Kidney (tissue), 14 donors: ENCODE measurements around the gene KCNT1. TPM values are rescaled to one million over a fixed set of nuclear protein-coding genes. Genes with fewer than 3 reads are reported as not detected.

Experiments used
- DNase-seq, 5 donors: peaks; one replicate each; pipeline ENCODE4 v3.0.0-alpha.2; 2013 to 2020
- FAIRE-seq: peaks from 2 replicates; lab custom pipeline; 2012; peaks lifted over from hg19 to GRCh38; lab: Jason Lieb, UNC
- H3K27ac ChIP-seq, 2 donors: one replicate each; pipeline ENCODE4 v1.7.0; 2013; ENCODE audit warnings: low read depth in 2 of 2, low read length in 2 of 2, inconsistent platforms in 1 of 2
- H3K27me3 ChIP-seq: one replicate; pipeline ENCODE4 v1.7.1; 2013; ENCODE audit warnings: low read length, inconsistent platforms; ENCODE audit not compliant: control insufficient read depth, insufficient read depth
- H3K36me3 ChIP-seq, 3 donors: one replicate each; pipeline versions ENCODE4 v1.7.0 to v1.7.1; 2013; ENCODE audit warnings: low read length in 3 of 3, control low read depth in 1 of 3, inconsistent platforms in 1 of 3; ENCODE audit not compliant: insufficient read depth in 3 of 3, control insufficient read depth in 2 of 3
- H3K4me1 ChIP-seq, 3 donors: one replicate each; pipeline versions ENCODE4 v1.7.0 to v1.7.1; 2013; ENCODE audit warnings: low read length in 3 of 3, inconsistent platforms in 1 of 3, low read depth in 1 of 3; ENCODE audit not compliant: control insufficient read depth in 2 of 3, insufficient read depth in 2 of 3
- H3K4me3 ChIP-seq, 3 donors: one replicate each; pipeline versions ENCODE4 v1.7.0 to v1.8.1; 2013; ENCODE audit warnings: low read length in 3 of 3, control low read depth in 1 of 3, inconsistent platforms in 1 of 3
- H3K9ac ChIP-seq, 3 donors: one replicate each; pipeline versions ENCODE4 v1.7.0 to v1.7.1; 2013; ENCODE audit warnings: low read length in 3 of 3, control low read depth in 1 of 3, inconsistent platforms in 1 of 3
- H3K9me3 ChIP-seq, 3 donors: one replicate each; pipeline versions ENCODE4 v1.7.0 to v1.7.1; 2013; ENCODE audit warnings: low read length in 3 of 3, control low read depth in 1 of 3, inconsistent platforms in 1 of 3; ENCODE audit not compliant: control insufficient read depth in 2 of 3, insufficient read depth in 1 of 3
- intact Hi-C: fragments of 100-400 bp; cut with DNase I; formaldehyde crosslinking; loops from one replicate; pipeline ENCODE4 v1.11.1; 2022
- polyA plus RNA-seq: library from polyadenylated mRNA; stranded (reverse); fragments of 350-450 nt; fragmentation: Illumina TruSeq; extraction: RNeasy Lipid Tissue Mini Kit (QIAGEN cat#74804); gene quantifications from one replicate; pipeline ENCODE4 v1.2.3, GENCODE V29; 2014; ENCODE audit warnings: low read depth, low replicate concordance; ENCODE audit not compliant: insufficient read depth
- total RNA-seq: library from RNA; stranded (reverse); fragmentation: NEBNext Ultra II Directional; extraction: Animal tissue kit (Norgen Biotek cat#: 25700); gene quantifications from one replicate; pipeline ENCODE4 v1.2.1, GENCODE V29; 2021
- TF ChIP-seq, protein P1 (sequence below): IDR thresholded peaks from 3 replicates; pipeline ENCODE4 v1.5.1; 2012; ENCODE audit warnings: mild to moderate bottlenecking, moderate library complexity, borderline replicate concordance; ENCODE audit not compliant: insufficient read depth; ENCODE audit errors: extremely low read depth
- donor health status: control.
- donor health status: control.
- donor health status: control.
- donor health status: control.
- donor health status: control.
- donor health status: DM: yes; HTN: yes; CAD: no.
- donor health status: Normal renal cell carcinoma (clear cell type).

The KCNT1 gene
- total and polyA plus RNA-seq, 2 donors from 2014 or later: 0.15 TPM; not detected in 1

DNA sequence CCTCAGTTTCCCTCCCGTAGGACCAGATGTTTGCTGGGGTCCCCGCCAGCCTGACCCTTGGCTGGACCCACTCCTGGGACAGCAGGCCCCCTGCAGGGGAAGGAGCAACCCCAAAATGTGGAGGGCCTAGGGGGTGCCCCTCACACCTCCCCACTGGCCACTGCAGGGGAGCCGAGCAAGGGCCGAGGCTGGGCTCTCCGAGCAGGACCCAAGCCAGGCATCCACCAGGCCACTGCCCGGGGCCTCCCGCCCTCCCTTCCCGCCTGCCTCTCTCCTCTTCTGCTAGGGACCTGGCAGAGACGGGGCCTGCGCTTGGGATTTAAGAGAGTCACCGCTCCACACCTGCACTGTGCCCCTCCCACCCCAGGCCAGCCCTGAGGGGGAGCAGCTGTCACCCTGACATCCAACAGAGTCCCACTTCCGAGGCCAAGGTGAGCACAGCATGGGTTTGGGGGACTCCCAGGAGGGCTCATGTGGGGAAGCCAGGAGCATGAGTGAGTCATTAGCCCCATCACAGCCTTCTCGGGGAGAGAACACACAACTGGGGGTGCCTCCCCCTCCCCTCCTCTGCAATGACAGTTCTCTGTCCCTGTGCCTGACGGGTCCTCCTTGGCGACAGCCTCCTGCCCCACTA is 18.5 kb upstream of the KCNT1 start:
- no peaks in the 10 kb centered on the region for H3K36me3 ChIP-seq
- DNase-seq: no peak
- H3K27me3 ChIP-seq: no peaks in the 10 kb centered on the region
- H3K27ac ChIP-seq: no peak overlapping the region
- no peaks in the 10 kb centered on the region for H3K9me3 ChIP-seq
- TF ChIP-seq, protein P1, sequence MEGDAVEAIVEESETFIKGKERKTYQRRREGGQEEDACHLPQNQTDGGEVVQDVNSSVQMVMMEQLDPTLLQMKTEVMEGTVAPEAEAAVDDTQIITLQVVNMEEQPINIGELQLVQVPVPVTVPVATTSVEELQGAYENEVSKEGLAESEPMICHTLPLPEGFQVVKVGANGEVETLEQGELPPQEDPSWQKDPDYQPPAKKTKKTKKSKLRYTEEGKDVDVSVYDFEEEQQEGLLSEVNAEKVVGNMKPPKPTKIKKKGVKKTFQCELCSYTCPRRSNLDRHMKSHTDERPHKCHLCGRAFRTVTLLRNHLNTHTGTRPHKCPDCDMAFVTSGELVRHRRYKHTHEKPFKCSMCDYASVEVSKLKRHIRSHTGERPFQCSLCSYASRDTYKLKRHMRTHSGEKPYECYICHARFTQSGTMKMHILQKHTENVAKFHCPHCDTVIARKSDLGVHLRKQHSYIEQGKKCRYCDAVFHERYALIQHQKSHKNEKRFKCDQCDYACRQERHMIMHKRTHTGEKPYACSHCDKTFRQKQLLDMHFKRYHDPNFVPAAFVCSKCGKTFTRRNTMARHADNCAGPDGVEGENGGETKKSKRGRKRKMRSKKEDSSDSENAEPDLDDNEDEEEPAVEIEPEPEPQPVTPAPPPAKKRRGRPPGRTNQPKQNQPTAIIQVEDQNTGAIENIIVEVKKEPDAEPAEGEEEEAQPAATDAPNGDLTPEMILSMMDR: no peak
- no peak overlapping the region for H3K4me3 ChIP-seq
- no peak for FAIRE-seq
- H3K4me1 ChIP-seq: no peaks in the 10 kb centered on the region
- no peak overlapping the region for H3K9ac ChIP-seq
- intact Hi-C loops: no loop called here

DNA sequence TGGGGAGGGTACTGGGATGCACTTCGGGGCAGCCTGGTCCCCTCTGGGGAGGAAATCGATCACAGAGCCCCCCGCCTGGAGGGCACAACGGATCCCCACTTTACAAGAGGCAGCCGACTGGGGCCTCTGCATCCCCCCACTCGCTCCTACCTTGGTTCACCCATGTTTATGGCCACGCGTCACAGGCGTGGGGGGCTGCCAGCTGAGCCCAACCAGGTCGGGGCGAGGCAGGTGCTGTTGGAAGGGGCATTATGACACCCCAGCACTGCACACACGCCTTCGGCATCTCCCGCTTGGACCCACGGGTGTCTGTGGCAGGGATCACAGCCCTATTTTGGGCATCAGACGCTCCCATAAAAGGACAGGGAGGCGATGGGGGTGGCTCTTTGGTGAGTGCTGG is 17.3 kb upstream of the KCNT1 start:
- Histone ChIP-seq H3K4me3 (no peak overlapping the region), H3K9me3 (no peaks in the 10 kb centered on the region), H3K4me1 (no peaks in the 10 kb centered on the region), H3K36me3 (no peaks in the 10 kb centered on the region), H3K27me3 (no peaks in the 10 kb centered on the region), H3K9ac (no peak overlapping the region), H3K27ac (no peak overlapping the region)
- FAIRE-seq (no peak), DNase-seq (no peak)
- intact Hi-C loops: no loop called here
- TF ChIP-seq, protein P1: no peak

DNA sequence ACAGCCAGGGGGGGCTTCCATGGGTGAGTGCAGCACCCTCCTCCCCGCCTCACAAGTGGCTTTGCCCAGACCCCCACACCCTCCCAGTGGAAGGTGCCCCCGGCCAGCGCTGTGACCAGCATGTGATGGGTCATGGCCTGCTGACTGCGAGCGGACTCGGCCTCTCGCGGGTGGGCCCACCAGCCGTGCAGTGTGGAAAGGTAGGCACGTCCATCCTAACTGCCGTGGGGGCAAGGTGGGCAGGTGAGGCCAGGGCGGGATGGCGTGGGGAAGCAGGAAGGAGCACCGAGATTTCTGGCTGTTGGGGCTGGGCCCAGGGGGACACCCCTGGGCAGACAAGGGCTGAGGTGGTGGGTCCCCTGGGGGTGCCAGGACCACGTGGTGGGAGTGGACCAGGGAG is 14.8 kb upstream of the KCNT1 start:
- intact Hi-C loops: no loop called here
- DNase-seq (no peak), FAIRE-seq (no peak)
- TF ChIP-seq, protein P1: no peak
- no peaks in the 10 kb centered on the region for H3K9me3 ChIP-seq
- H3K27ac ChIP-seq: no peak overlapping the region
- no peak overlapping the region for H3K4me3 ChIP-seq
- H3K27me3 ChIP-seq: no peaks in the 10 kb centered on the region
- no peaks in the 10 kb centered on the region for H3K4me1 ChIP-seq
- H3K36me3 ChIP-seq: no peaks in the 10 kb centered on the region
- H3K9ac ChIP-seq: no peak overlapping the region

DNA sequence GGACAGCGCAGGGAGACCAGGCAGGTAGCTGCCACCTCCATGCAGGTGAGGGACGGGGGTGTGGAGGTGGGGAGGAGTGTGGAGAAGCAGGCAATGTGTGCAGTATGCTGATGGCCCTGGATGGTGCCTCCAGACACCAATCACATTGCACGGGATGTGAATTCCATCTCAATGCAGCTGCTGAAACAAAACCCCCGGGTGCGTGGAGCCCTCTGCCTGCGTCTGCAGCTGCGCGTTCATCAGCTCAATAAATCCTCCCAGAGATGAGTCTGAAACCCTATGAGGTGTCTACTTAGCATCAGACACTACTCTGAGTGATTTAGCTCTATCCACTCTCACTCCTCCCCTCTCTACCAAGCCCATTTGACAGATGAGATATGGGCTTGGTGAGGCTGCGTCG is 13.0 kb upstream of the KCNT1 start:
- Histone ChIP-seq H3K27ac (no peak overlapping the region), H3K4me3 (no peak overlapping the region), H3K36me3 (no peaks in the 10 kb centered on the region), H3K4me1 (no peaks in the 10 kb centered on the region), H3K27me3 (no peaks in the 10 kb centered on the region), H3K9me3 (no peaks in the 10 kb centered on the region), H3K9ac (no peak overlapping the region)
- no peak for DNase-seq
- no peak for FAIRE-seq
- intact Hi-C loops: no loop called here
- TF ChIP-seq, protein P1: no peak
